ENCODE measurements around the gene IREB2.

GRCh38 chr15:78431955-78432354, 6.1 kb upstream of the IREB2 start:
- TF ChIP-seq CTCF (IDR thresholded peaks at IDR 0.05 in 8 of 11, conservative IDR thresholded peaks at IDR 0.05 in 3 of 11) (no peak), POLR2A (IDR thresholded peaks at IDR 0.05) (no peak), POLR2AphosphoS5 (IDR thresholded peaks at IDR 0.05) (no peak)

Data from spleen (tissue), 7 donors.